NB4 (cell line): ENCODE measurements around the gene MBOAT2.

ENCODE experiments used
- MYC ChIP-seq: IDR thresholded peaks from 2 replicates; pipeline ENCODE4 v1.6.1; 2011; ENCODE audit warnings: low read depth, low read length
- POLR2A ChIP-seq: IDR thresholded peaks from 2 replicates; pipeline ENCODE4 v1.6.1; 2011; ENCODE audit warnings: mild to moderate bottlenecking; ENCODE audit not compliant: insufficient read length; ENCODE audit errors: extremely low read depth

DNA sequence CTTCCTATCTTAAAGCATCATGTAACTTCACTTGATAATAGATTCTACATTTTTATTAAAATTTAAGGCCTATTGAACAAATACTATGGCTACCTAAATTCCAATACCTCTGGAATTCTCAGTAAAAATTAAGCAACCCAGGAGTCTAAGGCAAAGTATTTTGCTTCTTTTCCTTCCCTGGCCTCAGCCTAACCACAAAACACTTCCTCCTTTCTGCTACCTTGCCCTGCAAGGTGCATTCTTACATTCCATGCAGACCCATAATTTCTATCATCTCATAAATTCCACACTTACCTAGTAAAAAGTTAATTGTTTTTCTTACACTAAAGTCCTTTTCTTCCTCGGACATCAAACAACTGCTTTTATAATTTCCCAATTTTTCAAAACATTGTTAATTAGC is 3.7 kb downstream of the MBOAT2 start:
- no peak for TF ChIP-seq POLR2A
- no peak for TF ChIP-seq MYC
